Measurements from ENCODE around the gene GRIK3.

GRCh38 chr1:36919491-36920145 is 114.7 kb downstream of the GRIK3 start:
- TF ChIP-seq EZH2 (IDR thresholded peaks at IDR 0.05; ENCODE audit: low read depth, unreplicated experiment): no peak
- no peak for TF ChIP-seq CTCF (conservative IDR thresholded peaks at IDR 0.05; ENCODE audit: low read depth in 2 of 2)
- no peak for TF ChIP-seq POLR2AphosphoS5 (IDR thresholded peaks at IDR 0.05; ENCODE audit: low read depth)
- TF ChIP-seq ZNF331 (CRISPR knock-in tag; IDR thresholded peaks at IDR 0.05; ENCODE audit: low read depth): no peak
- no peak for TF ChIP-seq CREB1 (CRISPR knock-in tag; IDR thresholded peaks at IDR 0.05; ENCODE audit: low read depth)
- TF ChIP-seq EZH2phosphoT487 (IDR thresholded peaks at IDR 0.05; ENCODE audit: unreplicated experiment): no peak
- TF ChIP-seq REST (IDR thresholded peaks at IDR 0.05; ENCODE audit: unreplicated experiment): no peak
- TF ChIP-seq JUNB (IDR thresholded peaks at IDR 0.05; ENCODE audit: unreplicated experiment): no peak
- no peak for TF ChIP-seq ZNF114 (CRISPR knock-in tag; IDR thresholded peaks at IDR 0.05)
- TF ChIP-seq STAT1 (IDR thresholded peaks at IDR 0.05; ENCODE audit: unreplicated experiment): no peak
- TF ChIP-seq ETS1 (IDR thresholded peaks at IDR 0.05): no peak
- TF ChIP-seq ZNF462 (CRISPR knock-in tag; IDR thresholded peaks at IDR 0.05): no peak
